ENCODE results near the gene PPP2R5E. TPM values are rescaled to one million over a fixed set of nuclear protein-coding genes. Genes with fewer than 3 reads are reported as not detected.

The PPP2R5E gene
- total and polyA plus RNA-seq, 4 donors: 6.0 to 13.1 (median 8.4) TPM

GRCh38 chr14:63581491-63581890 is 38.3 kb upstream of the PPP2R5E start:
- Histone ChIP-seq H3K27me3 (ENCODE audit: control insufficient read depth in 4 of 4, insufficient read depth in 4 of 4, low read length in 3 of 4) (no peaks in the 10 kb centered on the region), H3K36me3 (ENCODE audit: control insufficient read depth in 4 of 4, insufficient read depth in 3 of 4, low read depth in 1 of 4, low read length in 3 of 4) (no peaks in the 10 kb centered on the region)

DNA sequence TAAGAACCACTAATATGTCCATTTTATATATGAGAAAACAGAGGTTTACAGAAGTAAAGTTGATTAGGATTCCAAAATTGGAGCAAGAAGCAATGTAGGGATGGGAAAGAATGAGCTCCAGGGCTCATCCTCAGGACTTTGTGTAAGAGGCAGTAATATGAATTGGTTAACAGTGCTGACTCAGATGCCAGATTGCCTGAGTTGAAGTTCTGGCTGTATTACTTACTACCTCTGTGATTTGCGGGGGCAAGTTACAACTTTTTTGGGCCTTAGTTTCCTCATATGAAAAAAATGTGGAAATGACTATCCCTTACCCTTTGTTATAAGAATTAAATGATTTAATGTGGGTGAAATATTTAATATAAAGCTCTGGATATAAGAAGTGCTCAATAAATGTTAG is 35.1 kb upstream of the PPP2R5E start:
- no peak for DNase-seq (ENCODE audit: low spot score)
- Histone ChIP-seq H3K4me1 (ENCODE audit: control insufficient read depth in 4 of 4, insufficient read depth in 4 of 4, low read length in 3 of 4) (no peaks in the 10 kb centered on the region), H3K9me3 (ENCODE audit: control insufficient read depth in 4 of 4, low read length in 3 of 4) (no peaks in the 10 kb centered on the region), H3K9ac (ENCODE audit: low read depth in 1 of 2, low read length in 2 of 2) (no peak overlapping the region), H3K27ac (ENCODE audit: low read depth in 1 of 2, low read length in 2 of 2) (no peak overlapping the region), H3K36me3 (ENCODE audit: control insufficient read depth in 4 of 4, insufficient read depth in 3 of 4, low read depth in 1 of 4, low read length in 3 of 4) (no peaks in the 10 kb centered on the region), H3K4me3 (ENCODE audit: low read depth in 1 of 3, low read length in 3 of 3) (no peak overlapping the region), H3K27me3 (ENCODE audit: control insufficient read depth in 4 of 4, insufficient read depth in 4 of 4, low read length in 3 of 4) (no peaks in the 10 kb centered on the region)
- 94% methylated on average over 1 of the region's 1 CpG for WGBS
- no peak for TF ChIP-seq HNF4A (conservative IDR thresholded peaks at IDR 0.05)
- TF ChIP-seq EGR1 (IDR thresholded peaks at IDR 0.05; ENCODE audit: low read depth in 2 of 2): no peak
- TF ChIP-seq ZBTB33 (IDR thresholded peaks at IDR 0.05): no peak
- no peak for TF ChIP-seq RXRA (IDR thresholded peaks at IDR 0.05)
- TF ChIP-seq REST (IDR thresholded peaks at IDR 0.05): no peak
- TF ChIP-seq JUND (IDR thresholded peaks at IDR 0.05): no peak
- no peak for TF ChIP-seq HNF4G (IDR thresholded peaks at IDR 0.05)
- no peak for TF ChIP-seq GABPA (IDR thresholded peaks at IDR 0.05 in 1 of 2, conservative IDR thresholded peaks at IDR 0.05 in 1 of 2)
- TF ChIP-seq YY1 (IDR thresholded peaks at IDR 0.05): no peak
- TF ChIP-seq, protein P1, sequence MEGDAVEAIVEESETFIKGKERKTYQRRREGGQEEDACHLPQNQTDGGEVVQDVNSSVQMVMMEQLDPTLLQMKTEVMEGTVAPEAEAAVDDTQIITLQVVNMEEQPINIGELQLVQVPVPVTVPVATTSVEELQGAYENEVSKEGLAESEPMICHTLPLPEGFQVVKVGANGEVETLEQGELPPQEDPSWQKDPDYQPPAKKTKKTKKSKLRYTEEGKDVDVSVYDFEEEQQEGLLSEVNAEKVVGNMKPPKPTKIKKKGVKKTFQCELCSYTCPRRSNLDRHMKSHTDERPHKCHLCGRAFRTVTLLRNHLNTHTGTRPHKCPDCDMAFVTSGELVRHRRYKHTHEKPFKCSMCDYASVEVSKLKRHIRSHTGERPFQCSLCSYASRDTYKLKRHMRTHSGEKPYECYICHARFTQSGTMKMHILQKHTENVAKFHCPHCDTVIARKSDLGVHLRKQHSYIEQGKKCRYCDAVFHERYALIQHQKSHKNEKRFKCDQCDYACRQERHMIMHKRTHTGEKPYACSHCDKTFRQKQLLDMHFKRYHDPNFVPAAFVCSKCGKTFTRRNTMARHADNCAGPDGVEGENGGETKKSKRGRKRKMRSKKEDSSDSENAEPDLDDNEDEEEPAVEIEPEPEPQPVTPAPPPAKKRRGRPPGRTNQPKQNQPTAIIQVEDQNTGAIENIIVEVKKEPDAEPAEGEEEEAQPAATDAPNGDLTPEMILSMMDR (IDR thresholded peaks at IDR 0.05; ENCODE audit: low read depth, low read length, missing input control): no peak
- TF ChIP-seq RAD21 (IDR thresholded peaks at IDR 0.05): no peak
- no peak for TF ChIP-seq SP1 (IDR thresholded peaks at IDR 0.05)
- no peak for TF ChIP-seq TAF1 (conservative IDR thresholded peaks at IDR 0.05)
- TF ChIP-seq NR2F2 (IDR thresholded peaks at IDR 0.05): no peak
- TF ChIP-seq FOXA2 (IDR thresholded peaks at IDR 0.05): no peak
- TF ChIP-seq FOXA1 (IDR thresholded peaks at IDR 0.05): no peak
- TF ChIP-seq ATF3 (IDR thresholded peaks at IDR 0.05): no peak

More at GRCh38 chr14:63581491-63581890, 38.3 kb upstream of the PPP2R5E start:
- no peak for DNase-seq (ENCODE audit: low spot score)
- no peak overlapping the region for H3K9ac ChIP-seq (ENCODE audit: low read depth in 1 of 2, low read length in 2 of 2)
- H3K9me3 ChIP-seq (ENCODE audit: control insufficient read depth in 4 of 4, low read length in 3 of 4): no peaks in the 10 kb centered on the region
- TF ChIP-seq, protein P2, sequence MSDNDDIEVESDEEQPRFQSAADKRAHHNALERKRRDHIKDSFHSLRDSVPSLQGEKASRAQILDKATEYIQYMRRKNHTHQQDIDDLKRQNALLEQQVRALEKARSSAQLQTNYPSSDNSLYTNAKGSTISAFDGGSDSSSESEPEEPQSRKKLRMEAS (IDR thresholded peaks at IDR 0.05): no peak
- TF ChIP-seq RXRA (IDR thresholded peaks at IDR 0.05) (no peak), GABPA (IDR thresholded peaks at IDR 0.05 in 1 of 2, conservative IDR thresholded peaks at IDR 0.05 in 1 of 2) (no peak), NR2F2 (IDR thresholded peaks at IDR 0.05) (no peak), HNF4G (IDR thresholded peaks at IDR 0.05) (no peak)
- 57% methylated on average over 4 of the region's 4 CpGs for WGBS
- no peak overlapping the region for H3K4me3 ChIP-seq (ENCODE audit: low read depth in 1 of 3, low read length in 3 of 3)
- H3K4me1 ChIP-seq (ENCODE audit: control insufficient read depth in 4 of 4, insufficient read depth in 4 of 4, low read length in 3 of 4): no peaks in the 10 kb centered on the region
- no peak overlapping the region for H3K27ac ChIP-seq (ENCODE audit: low read depth in 1 of 2, low read length in 2 of 2)

Data from liver (tissue), 9 donors.